GM18517 (cell line): Measurements from ENCODE around the gene DHFR.
A peak's percentile ranks its signal among the peaks of the same experiment; 100 is the strongest.

ENCODE experiments used
- ATAC-seq: cut with Tn5 transposase; IDR thresholded peaks from one replicate; pipeline ENCODE4 v1.9.1; 2021; ENCODE audit warnings: mild to moderate bottlenecking, moderate library complexity; ENCODE audit not compliant: unreplicated experiment

DHFR gene

GRCh38 chr5:80655231-80655774, 520 bp upstream of the DHFR start:
- ATAC-seq, result no peak

GRCh38 chr5:80654054-80654390, 761 bp downstream of the DHFR start:
- no peak for ATAC-seq

- ATAC-seq, result no peak
These were observed 1.3 kb downstream of the DHFR start for GRCh38 chr5:80653502-80653901.

- no peak for ATAC-seq
These were observed 7.9 kb downstream of the DHFR start for GRCh38 chr5:80646926-80647325.

- no peak for ATAC-seq
These were observed 9.9 kb downstream of the DHFR start for GRCh38 chr5:80644900-80645299.

- ATAC-seq, result no peak
These were observed 13.4 kb downstream of the DHFR start for GRCh38 chr5:80641353-80641752.

GRCh38 chr5:80634193-80634592, 20.6 kb downstream of the DHFR start:
- no peak for ATAC-seq

GRCh38 chr5:80632700-80633099, 22.1 kb downstream of the DHFR start:
- ATAC-seq, result no peak

GRCh38 chr5:80631278-80632259, 23.2 kb downstream of the DHFR start:
- no peak for ATAC-seq

- ATAC-seq, result no peak
These were observed 25.5 kb downstream of the DHFR start for GRCh38 chr5:80629281-80629680.

- no peak for ATAC-seq
These were observed 29.6 kb downstream of the DHFR start for GRCh38 chr5:80625230-80625629.

- no peak for ATAC-seq
These were observed 30.8 kb downstream of the DHFR start for GRCh38 chr5:80623999-80624398.

GRCh38 chr5:80622756-80623155, 32.0 kb downstream of the DHFR start:
- no peak for ATAC-seq

- no peak for ATAC-seq
These were observed 34.6 kb downstream of the DHFR start for GRCh38 chr5:80620211-80620610.

GRCh38 chr5:80619086-80619485, 35.7 kb downstream of the DHFR start:
- ATAC-seq, result no peak

- ATAC-seq, result no peak
These were observed 36.3 kb downstream of the DHFR start for GRCh38 chr5:80618438-80618837.

GRCh38 chr5:80615266-80615914, 39.4 kb downstream of the DHFR start:
- ATAC-seq, result no peak

GRCh38 chr5:80609692-80610091, 45.1 kb downstream of the DHFR start:
- ATAC-seq, result no peak

- no peak for ATAC-seq
These were observed 46.1 kb downstream of the DHFR start for GRCh38 chr5:80608731-80609130.

GRCh38 chr5:80607832-80608231, 47.0 kb downstream of the DHFR start:
- peak; percentile 75 for ATAC-seq

GRCh38 chr5:80607343-80607742, 47.4 kb downstream of the DHFR start:
- ATAC-seq, result no peak
